Epidermal melanocyte (primary cell): ENCODE measurements around the gene PRKCE.
A peak's percentile ranks its signal among the peaks of the same experiment; 100 is the strongest.

Experiments used
- DNase-seq: peaks from one replicate; pipeline ENCODE4 v3.0.0; 2011; ENCODE audit warnings: low spot score; ENCODE audit not compliant: insufficient read length

The PRKCE gene

DNA sequence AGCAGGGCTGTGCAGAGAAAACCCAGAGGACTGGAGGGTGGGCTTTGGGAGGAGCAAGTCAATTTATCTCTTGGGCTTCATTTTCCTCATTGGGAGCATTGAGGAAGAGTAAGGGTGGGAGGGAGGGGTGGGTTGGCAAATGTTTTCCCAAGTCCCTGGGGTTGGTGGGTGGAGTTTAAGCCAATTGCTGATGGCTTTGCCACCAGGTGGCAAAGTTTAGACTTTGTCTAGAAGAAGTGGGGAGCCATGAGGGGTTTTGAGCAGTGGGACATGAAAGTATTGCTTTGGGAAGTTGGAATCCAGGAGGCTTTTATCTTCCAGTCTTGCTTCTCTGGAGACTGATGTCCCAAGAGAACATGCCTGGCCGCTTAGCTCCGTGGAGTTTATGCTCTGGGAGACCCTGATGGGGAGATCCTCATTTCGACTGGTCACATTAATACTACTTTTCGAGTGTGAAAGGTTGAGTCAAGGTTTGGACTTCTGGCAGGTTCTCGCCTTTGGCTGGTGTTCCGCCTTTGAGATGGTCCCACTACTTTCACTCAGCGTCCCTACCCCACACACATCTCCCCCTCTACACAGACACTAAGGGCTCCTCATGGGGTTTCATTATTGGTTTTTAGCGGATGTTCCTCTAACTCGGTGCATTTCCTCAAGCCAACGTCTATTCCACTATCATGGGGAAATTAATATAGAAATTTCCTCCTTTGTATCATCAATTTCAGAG, 126.7 kb downstream of the PRKCE start:
- no peak for DNase-seq

DNA sequence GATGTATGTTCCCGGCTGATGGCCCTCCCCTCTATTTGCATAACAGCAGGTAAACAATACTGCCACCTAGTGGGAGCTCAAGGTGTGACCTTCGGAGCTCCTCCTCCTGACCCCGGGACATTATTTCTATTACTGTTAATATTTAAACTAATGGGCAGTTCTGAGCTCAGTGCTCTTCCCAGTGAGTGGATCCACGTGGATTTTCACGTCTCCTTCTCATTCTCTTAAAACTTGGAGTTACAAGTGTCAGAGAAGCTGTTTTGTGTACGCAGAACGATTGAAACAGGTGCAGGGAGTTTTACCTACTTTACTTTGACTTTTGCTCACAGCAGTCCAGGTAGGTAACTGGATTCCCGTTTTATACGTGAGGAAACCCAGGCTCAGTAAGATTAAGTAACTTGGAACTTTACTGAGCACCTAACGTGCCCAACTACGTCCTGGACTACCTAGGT, 127.3 kb downstream of the PRKCE start:
- DNase-seq = no peak

DNA sequence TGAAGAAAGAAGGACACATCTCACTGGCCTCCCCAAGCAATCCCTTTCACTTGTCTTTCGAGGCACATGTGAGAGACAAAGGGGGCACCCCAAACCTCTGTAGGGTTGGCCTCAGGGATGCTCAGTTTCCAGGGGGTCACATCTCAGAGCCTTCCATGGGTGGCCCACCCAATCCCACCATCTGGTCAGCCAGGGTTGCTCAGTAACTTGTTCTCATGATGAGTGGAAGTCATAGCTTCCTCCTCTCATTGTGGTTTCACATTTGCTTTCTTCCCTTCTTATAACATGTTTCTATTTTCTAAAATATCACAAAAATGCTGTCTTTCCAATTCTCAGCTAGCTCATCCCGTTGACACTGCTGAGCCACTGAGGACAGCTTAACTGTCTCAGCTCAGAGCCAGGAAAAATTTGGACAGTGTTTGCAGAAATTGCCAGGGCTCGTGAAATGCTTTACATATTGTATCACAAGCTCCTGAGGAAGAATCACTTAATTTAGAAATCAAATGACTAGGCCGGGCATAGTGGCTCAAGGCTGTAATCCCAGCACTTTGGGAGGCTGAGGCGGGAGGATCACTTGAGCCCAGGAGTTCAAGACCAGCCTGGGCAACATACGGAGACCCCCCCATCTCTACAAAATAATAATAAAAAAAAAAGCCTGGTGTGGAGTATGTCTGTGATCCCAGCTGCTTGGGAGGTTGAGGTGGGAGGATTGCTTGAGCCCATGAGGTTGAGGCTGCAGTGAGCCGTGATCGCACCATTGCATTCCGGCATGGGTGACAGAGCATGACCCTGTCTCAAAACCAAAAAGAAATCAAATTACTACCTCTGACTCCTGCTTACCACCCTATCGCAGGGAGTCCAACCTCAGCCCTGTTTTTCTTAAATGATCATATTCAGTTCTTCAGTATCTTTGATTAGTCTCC, 129.3 kb downstream of the PRKCE start:
- DNase-seq = no peak

DNA sequence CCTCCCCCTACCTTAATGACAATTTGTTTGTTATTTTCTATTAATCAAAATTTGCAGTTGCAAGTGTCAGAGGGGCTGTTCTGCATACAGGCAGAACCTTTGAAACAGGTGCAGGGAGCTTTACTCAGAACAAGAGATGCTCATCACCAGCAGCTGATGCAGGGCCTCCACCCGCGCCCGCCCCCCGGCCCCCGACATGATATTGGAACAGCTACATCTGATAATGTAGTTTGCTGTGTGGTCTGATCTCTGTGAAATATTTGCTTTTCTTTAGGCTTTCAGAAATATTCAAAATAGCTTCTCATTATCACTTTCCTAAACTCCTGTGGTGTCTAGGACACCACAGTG, 130.0 kb downstream of the PRKCE start:
- no peak for DNase-seq

DNA sequence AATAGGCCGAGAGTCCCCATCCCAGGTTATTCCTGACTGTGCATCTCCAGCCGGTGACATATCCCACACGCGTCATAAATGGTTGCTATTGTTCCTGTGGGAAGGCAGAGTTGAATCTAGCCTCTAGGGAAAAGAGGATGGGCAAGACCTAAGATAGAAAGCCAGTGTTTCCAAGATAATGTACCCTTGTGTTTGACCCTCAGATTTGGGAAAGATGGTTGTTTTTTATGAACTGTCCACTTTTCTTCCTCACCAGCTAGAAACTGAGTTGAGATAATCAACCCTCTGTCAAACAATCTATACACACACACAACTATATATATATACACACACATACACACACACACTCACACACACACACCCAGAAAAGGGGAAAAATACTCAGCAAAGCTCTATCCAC, 131.0 kb downstream of the PRKCE start:
- peak; percentile 89 for DNase-seq

DNA sequence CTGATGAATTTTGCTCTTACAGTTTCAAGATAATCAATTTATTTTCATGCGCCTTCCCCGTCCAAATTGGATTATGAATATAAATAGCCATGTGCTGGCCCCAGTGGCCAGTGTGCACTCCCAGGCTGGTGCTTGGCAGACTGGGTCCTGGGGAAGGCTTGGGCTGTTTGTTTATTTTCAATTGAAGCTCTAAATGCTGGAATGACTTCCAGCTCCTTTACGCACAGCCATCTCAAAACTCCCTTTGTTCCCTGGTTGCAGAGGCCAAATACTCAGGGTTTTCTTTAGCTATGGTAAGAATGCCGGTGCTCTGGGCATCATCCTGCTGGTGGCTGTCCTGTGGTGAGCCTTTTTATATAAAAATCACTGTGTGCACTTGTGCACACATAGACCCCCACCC, 131.5 kb downstream of the PRKCE start:
- peak; percentile 45 for DNase-seq

DNA sequence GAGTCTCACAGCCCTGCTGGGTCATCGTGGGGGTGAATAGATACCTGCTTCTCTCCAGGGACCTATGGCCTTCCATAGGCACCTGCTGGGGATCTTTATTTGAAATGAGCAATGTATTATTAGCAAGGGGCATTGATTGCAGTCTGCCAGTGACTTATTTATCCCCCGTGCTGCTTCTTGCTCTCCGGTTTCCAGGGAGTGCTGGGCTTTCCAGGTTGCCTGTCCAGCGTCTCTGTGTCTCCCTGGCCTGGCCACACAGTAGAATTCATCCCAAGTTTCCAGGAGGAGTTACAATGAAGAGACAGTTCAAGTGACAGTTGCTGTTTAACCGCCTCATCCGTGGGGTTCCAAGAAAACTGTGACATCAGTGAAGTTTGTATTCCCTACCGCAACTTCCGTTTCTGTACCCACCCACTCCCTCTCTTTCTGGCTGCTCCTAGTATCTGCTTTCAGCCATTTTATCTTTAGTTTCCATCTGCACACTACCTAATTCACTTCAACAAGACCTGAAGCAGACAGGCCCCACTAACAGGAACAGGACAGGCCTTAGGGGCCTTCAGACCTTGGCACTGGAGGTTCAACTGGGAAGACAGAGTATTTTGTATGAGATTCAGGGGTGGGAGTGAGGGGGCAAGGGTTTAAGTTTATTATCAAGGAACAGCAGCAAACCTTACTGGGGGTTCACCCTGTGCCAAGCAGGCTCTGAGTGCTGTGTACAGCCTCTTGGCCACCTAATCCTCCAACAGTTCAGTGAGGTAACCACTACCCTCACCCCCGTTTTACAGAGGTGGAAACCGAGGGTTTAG, 134.8 kb downstream of the PRKCE start:
- DNase-seq = no peak

DNA sequence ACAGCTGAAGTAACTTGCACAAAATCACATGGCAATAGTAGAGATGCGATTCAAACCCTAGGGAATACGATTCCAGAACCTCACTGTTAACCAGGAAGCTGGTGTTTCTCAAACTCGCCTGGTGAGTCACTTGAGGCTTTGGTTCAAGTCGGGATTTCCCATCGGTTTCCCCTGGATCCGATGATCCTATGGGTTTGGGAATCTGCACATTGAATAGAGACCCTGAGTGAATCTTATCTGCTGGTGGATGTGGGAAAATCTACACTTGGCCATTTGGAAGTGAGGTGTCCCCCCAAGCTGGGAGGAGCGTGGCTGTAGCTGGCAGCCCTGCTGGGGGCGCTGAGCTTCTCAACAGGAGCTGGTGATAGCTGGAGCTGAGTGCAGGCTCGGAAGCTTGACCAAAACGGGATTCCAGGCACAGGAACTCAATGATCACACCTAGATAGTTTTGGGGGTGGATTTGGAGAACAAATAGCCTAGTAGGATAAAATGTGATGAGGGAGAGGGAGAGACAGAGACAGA, 135.4 kb downstream of the PRKCE start:
- no peak for DNase-seq

DNA sequence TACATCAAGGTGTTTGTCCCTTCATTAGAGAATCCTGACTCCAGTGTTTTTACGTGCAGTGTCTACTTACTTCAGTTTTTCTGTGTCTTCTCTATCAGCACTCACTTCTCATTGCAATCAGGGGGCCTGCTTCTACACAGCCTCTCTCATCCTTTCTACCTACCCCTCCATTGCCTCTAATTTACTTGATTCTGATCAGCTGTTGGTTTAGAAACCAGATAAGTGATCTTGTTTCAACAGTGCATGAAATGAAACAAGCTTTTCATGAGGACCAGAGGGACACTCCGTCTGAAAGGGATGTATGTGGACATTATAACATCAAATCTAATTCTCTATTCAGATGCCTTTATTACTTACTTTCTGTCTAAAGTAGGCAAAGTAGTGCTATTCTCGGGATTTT, 136.9 kb downstream of the PRKCE start:
- DNase-seq = no peak

DNA sequence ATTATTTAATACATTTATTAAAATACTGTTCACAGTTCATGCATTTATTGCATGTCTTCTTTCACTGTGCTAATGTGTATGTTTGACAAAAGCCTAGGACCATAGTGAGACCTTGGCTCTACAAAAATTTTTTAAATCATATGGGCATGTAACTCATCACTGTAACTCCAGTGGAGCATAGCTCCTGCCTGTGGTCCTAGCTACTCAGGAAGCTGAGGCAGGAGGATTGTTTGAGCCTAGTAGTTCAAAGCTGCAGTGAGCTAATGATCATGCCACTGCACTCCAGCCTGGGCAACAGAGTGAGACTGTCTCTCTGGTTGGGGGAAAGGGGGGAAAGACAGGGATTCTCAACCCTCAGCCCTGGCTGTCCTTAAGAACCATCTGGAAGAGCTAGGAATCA, 137.8 kb downstream of the PRKCE start:
- DNase-seq = no peak

DNA sequence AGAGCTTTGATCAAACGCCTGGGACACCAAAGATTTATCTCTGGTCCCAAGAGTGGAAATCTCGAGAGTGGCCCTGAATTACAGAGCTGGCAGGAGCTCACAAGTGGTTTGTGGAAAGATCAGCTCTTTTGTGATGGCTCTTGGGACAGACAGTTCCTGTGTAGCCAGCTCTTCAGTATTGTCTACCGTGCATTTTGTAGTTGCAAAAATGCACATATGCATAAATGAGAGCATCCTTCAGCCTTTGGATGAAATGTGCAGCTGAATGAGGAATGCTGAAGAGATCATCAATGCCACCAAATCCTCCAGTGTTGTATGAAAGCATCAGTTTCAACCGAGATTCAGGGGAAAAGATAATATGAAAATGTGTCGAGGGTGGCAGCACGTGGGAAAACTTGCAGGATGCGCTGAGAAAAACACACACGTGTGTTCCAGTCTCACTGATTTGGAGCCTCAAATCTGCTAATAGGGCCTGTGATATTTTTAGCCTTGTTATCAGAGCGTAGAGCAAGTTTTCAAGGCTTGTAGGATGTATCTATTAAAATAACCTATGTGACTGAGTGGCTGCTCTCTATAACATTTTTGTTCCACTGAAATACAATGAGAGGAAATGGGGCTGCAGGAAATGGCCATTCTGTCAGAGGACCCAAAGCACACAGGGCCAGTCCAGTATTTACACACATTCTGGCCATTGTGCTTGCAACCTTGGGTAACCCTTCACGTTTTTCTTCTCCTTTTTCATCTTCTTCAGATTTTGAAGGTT, 138.7 kb downstream of the PRKCE start:
- DNase-seq = no peak

DNA sequence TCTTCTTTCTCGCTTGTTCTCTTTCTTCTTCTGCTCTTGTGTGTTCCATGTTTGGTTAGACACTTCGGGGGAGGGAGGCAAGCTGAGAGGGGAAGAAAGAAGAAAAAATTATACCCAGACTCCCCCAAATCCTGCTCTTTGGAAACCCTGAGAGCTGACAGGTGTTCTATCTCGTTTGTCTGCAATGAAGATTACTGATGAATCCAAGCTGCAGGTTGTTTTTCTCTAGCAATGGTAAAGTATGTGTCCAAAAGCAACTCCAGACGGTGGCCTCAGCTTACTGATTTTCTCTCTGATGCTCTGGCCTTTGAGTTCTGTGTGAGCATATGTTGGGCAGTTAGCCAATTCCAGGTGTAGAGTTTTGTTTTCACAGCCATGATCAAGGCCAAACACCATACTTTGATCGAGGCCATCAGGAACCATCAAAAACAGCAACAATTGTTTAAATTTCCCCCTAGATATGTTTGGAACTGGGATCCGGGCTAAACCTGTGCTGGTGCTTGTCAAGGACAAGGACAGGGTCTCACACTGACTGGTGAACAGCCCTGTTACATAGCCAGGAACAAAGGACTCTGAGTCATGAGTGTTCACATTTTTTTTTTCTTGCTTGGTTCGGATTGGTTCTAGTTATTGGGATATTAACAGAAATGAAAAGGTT, 142.0 kb downstream of the PRKCE start:
- DNase-seq = no peak

DNA sequence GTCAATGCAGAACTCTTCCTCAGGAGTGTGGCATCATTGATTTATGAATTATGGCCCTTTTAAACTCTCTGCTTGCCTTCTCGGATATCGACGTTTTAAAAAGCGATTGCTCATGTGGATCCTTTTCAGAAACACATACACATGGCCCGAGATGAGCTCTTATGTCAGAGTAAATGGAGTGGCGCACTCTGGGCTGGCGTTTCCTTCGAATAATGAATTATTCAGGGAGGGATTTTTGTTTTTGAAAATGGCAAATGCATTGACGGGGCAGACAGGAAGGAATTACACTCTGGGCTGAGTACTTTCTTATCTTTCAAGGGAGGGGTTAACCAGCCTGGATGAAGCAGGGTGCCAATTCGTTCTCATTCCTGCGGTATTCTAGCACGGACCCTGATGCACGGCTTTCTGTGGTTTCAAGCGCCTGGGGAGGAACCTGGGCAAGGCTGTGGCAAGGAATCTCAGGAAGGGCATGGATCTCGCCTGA, 142.7 kb downstream of the PRKCE start:
- no peak for DNase-seq

DNA sequence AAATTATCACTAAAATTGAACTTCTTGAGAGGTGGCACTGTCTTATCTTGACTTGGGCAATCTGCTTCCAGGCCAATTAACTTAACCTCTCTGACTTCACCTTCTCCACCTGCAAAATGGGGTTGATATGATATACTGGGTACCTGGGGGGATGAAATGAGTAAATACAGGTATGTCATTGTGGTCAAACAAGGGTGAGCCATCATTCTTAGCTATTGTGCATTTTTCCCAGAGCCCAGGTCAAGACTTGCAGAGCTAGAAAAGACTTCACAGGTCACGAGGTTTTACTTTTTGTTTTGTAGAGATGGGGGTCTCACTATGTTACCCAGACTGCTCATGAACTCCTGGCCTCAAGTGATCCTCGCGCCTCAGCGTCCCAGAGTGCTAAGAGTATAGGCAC, 145.0 kb downstream of the PRKCE start:
- no peak for DNase-seq

DNA sequence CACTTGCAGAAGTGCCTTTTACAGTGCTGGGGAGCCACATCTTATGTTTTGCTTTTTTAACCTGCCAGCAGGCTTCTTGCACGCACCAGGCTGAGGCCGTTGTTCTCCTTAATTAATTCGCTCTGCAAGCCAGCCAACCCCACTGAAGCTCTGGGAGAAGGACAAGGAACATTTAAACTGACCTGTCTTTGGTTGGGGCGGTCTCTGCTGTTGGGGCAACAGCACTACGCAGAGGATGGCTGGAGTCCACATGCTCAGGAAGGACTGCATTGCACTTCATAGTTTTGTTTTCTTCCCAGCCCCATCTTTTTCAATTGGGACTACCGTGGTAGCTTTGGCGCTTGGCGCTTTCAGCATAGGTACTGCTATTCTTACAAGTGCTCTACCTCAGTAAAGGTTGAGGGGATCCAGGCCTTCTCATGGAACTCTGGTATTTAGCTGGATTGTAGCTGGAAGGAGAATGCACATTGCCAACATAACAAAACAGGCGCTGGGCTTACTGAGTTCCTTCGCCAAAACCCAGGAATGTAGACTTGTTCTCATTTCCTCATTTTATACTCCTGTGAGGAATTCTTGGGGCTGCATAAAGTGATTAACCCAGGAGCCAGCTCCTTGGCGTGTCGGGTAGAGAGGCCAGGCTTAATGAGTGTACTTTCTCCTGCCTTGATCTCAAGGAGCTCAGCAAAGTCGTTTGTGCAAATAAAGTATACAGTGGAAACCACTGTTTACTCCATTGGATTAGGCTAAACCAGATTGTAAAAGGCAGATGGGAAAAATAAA, 146.2 kb downstream of the PRKCE start:
- DNase-seq = no peak

DNA sequence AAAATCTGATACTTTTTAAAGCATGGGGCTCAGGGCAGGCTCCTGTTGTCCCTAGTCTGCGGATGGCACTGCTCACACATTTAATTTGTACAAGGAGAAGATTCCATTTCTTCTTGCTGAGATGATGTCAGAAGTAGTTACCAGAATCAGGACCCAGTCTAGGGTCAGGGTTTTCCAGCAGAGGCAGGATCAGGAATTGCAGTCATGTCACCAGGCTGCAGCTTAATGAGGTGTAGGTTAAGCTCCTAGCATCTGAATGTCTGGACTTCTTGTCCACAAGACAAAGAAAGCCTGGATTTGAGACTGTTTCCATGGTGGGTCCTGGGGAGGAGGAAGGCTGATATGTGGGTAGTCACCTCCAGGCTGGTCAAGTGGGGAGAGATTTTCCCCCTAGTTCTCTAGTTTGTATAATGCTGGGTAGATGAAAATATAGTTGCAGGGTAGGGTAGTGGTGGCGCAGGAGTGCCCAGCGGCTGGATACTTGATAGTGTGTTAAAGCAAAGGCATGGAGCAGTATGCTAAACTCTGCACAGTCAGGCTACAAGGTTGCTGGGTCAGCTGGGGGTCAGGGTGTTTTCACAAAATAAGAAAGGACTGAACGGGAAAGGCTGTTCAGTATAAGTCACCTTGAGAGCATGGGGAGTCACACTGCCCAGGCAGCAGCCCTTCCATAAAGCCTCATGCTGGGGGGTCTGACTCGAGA, 148.4 kb downstream of the PRKCE start:
- DNase-seq = no peak

DNA sequence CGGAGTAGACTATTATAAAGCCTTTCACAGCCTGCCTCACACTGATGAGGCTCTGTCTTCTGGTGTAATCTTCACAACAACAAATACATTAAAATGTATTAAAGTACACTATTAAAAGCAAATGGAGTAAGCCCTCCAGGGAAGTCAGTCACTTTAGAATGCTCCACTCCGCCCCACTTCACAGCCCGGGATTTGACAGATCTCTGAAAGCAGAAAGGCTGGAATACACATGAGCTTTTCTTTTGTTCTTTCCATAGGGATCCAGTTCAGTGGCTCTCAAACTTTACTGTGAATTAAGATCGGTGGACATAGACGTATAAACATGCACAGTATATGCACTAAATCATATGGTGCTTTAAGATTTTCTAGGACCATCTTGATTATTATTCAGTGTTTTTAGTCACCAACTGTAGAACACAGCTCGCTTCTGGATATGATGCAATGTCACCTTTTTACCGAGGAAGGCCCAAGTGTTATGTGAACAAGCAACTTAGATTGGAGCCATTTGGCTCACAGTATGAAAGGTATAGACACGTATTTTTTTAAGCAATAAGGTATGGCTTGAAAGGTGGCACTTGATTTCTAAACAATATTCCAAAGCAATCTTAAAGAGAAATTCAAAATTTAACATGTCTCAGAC, 151.1 kb downstream of the PRKCE start:
- DNase-seq = no peak

DNA sequence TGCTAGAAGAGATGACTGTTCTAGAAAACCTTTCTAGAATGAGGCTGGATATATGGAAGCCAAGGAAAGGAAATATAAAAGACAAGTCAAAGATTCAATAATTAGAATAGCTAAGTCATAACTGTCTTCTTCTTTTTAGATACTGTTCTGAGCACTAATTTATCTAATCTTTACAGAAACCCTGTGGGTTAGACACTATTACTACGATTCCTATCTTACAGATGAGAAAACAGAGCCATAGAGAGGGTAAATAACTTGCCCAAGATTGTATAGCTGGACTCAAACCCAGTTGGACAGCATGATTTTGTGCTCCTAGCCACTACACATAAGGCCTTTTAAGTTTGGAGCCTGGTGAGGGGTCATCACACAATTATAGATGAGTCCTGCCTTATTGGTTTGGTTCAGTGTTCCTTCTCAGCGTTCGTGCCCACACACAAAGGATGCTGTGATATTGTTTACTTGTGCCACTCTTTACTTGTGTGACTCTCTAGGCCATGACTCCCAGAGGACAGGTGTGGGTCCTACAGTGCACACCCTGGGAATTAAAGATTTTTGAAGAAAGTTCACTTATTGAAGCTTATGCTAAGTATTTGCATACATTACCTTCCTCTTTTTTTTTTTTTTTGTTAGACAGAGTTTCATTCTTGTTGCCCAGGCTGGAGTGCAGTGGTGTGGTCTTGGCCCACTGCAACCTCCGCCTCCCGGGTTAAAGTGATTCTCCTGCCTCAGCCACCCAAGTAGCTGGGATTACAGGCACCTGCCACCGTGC, 153.7 kb downstream of the PRKCE start:
- no peak for DNase-seq
